Brain microvascular endothelial cell (primary cell): ENCODE measurements around the gene RNF149.

ENCODE experiments used
- DNase-seq: peaks from one replicate; pipeline ENCODE4 v3.0.0-alpha.2; 2020
- H3K27ac ChIP-seq: fragments of 250-450 bp; sonication (Bioruptor Pico); 2 replicates; pipeline ENCODE4 v1.5.1; 2020; ENCODE audit warnings: mild to moderate bottlenecking, moderate library complexity
- H3K27me3 ChIP-seq: fragments of 250-450 bp; sonication (Bioruptor Pico); replicated peaks from 2 replicates; pipeline ENCODE4 v1.5.1; 2020; ENCODE audit warnings: mild to moderate bottlenecking
- H3K36me3 ChIP-seq: fragments of 250-450 bp; sonication (Bioruptor Pico); replicated peaks from 2 replicates; pipeline ENCODE4 v1.5.1; 2020; ENCODE audit warnings: mild to moderate bottlenecking
- H3K4me3 ChIP-seq: 2 replicates; pipeline ENCODE4 v1.5.1; 2011; ENCODE audit warnings: low read depth, mild to moderate bottlenecking, control low read depth, low read length, moderate library complexity
- CTCF ChIP-seq: IDR thresholded peaks from 2 replicates; pipeline ENCODE4 v1.5.1; 2011; ENCODE audit warnings: low read depth, mild to moderate bottlenecking, moderate library complexity, low read length, control low read depth, inconsistent platforms; ENCODE audit errors: missing control alignments
- in situ Hi-C: cut with HindIII; loops from 2 replicates; pipeline ENCODE4 v1.10.0; 2017; ENCODE audit warnings: low sequenced_read_pairs, low pct_ligation_motif_present

RNF149 gene

GRCh38 chr2:101299604-101300003 is 8.9 kb downstream of the RNF149 start:
- no peak for TF ChIP-seq CTCF
- Histone ChIP-seq H3K36me3 (no peaks in the 10 kb centered on the region), H3K4me3 (no peak overlapping the region), H3K27ac (no peak overlapping the region), H3K27me3 (no peaks in the 10 kb centered on the region)
- in situ Hi-C loops: no loop called here
- no peak for DNase-seq

GRCh38 chr2:101297383-101297782 is 11.1 kb downstream of the RNF149 start:
- Histone ChIP-seq H3K36me3 (no peaks in the 10 kb centered on the region), H3K4me3 (no peak overlapping the region), H3K27me3 (no peaks in the 10 kb centered on the region), H3K27ac (no peak overlapping the region)
- in situ Hi-C loops: no loop called here
- no peak for DNase-seq
- TF ChIP-seq CTCF: no peak

- Histone ChIP-seq H3K4me3 (no peak overlapping the region), H3K36me3 (no peaks in the 10 kb centered on the region), H3K27me3 (no peaks in the 10 kb centered on the region), H3K27ac (peak overlapping the region; percentile 31)
- peak; percentile 12 for DNase-seq
- in situ Hi-C loops: no loop called here
- no peak for TF ChIP-seq CTCF
Observed at GRCh38 chr2:101296371-101296770, 12.1 kb downstream of the RNF149 start.

- H3K27me3 ChIP-seq: no peaks in the 10 kb centered on the region
- TF ChIP-seq CTCF: no peak
- H3K27ac ChIP-seq: peak overlapping the region; percentile 31
- H3K4me3 ChIP-seq: no peak overlapping the region
- DNase-seq: peak; percentile 78
- H3K36me3 ChIP-seq: no peaks in the 10 kb centered on the region
- in situ Hi-C loops: no loop called here
Observed at GRCh38 chr2:101295895-101296294, 12.6 kb downstream of the RNF149 start.

- H3K27me3 ChIP-seq: no peaks in the 10 kb centered on the region
- H3K36me3 ChIP-seq: no peaks in the 10 kb centered on the region
- no peak overlapping the region for H3K27ac ChIP-seq
- H3K4me3 ChIP-seq: no peak overlapping the region
- DNase-seq: no peak
- TF ChIP-seq CTCF: no peak
- in situ Hi-C loops: no loop called here
Observed at GRCh38 chr2:101294861-101295260, 13.6 kb downstream of the RNF149 start.

GRCh38 chr2:101293544-101293943 is 15.0 kb downstream of the RNF149 start:
- Histone ChIP-seq H3K36me3 (no peaks in the 10 kb centered on the region), H3K27me3 (no peaks in the 10 kb centered on the region), H3K4me3 (no peak overlapping the region), H3K27ac (no peak overlapping the region)
- no peak for DNase-seq
- in situ Hi-C loops: no loop called here
- TF ChIP-seq CTCF: no peak
